Measurements from ENCODE around the gene PRMT5.

Gene PRMT5

GRCh38 chr14:22882529-22883172, 46.5 kb downstream of the PRMT5 start:
- TF ChIP-seq TAF1 (IDR thresholded peaks at IDR 0.05; ENCODE audit: borderline replicate concordance, insufficient read depth, low read length), result no peak
- TF ChIP-seq SIN3A (IDR thresholded peaks at IDR 0.05; ENCODE audit: borderline replicate concordance, insufficient read depth, low read length), result no peak
- no peak for TF ChIP-seq POLR2AphosphoS5 (IDR thresholded peaks at IDR 0.05; ENCODE audit: low read depth, low read length)
- no peak for TF ChIP-seq REST (IDR thresholded peaks at IDR 0.05; ENCODE audit: insufficient read depth in 1 of 2, low read depth in 2 of 2, low read length in 2 of 2)
- TF ChIP-seq FOXP2 (optimal IDR thresholded peaks at IDR 0.05; ENCODE audit: borderline replicate concordance, extremely low read depth, extremely low read length, insufficient read depth), result no peak

DNA sequence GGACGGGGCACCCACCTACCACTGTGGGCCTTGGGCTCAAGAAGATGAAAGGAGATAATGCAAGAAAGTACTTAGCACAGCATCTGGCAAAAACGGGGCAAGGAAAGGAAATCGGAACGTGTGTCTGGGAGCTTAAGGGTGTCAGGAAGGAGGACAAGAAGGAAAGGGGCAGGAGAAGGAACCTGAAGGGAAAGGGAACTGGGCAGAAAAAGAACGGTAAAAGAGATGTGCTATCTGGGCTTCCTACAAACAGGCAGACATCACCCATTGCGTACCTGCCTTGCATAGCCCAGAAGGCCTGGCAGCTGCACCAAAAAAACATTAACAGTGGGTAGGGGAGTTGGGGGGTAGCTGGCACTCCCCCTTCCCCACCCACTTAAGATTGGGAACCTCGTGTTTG, 47.1 kb downstream of the PRMT5 start:
- no peak for TF ChIP-seq TAF1 (IDR thresholded peaks at IDR 0.05; ENCODE audit: borderline replicate concordance, insufficient read depth, low read length)

GRCh38 chr14:22878271-22879246, 50.6 kb downstream of the PRMT5 start:
- TF ChIP-seq SIN3A (IDR thresholded peaks at IDR 0.05; ENCODE audit: borderline replicate concordance, insufficient read depth, low read length), result no peak
- no peak for TF ChIP-seq REST (IDR thresholded peaks at IDR 0.05; ENCODE audit: insufficient read depth in 1 of 2, low read depth in 2 of 2, low read length in 2 of 2)
- TF ChIP-seq POLR2AphosphoS5 (IDR thresholded peaks at IDR 0.05; ENCODE audit: low read depth, low read length), result no peak

GRCh38 chr14:22877000-22877501, 52.1 kb downstream of the PRMT5 start:
- no peak for TF ChIP-seq SIN3A (IDR thresholded peaks at IDR 0.05; ENCODE audit: borderline replicate concordance, insufficient read depth, low read length)
- TF ChIP-seq REST (IDR thresholded peaks at IDR 0.05; ENCODE audit: insufficient read depth in 1 of 2, low read depth in 2 of 2, low read length in 2 of 2), result no peak
- no peak for TF ChIP-seq TAF1 (IDR thresholded peaks at IDR 0.05; ENCODE audit: borderline replicate concordance, insufficient read depth, low read length)
- no peak for TF ChIP-seq POLR2AphosphoS5 (IDR thresholded peaks at IDR 0.05; ENCODE audit: low read depth, low read length)
- no peak for TF ChIP-seq FOXP2 (optimal IDR thresholded peaks at IDR 0.05; ENCODE audit: borderline replicate concordance, extremely low read depth, extremely low read length, insufficient read depth)

- no peak for TF ChIP-seq POLR2AphosphoS5 (IDR thresholded peaks at IDR 0.05; ENCODE audit: low read depth, low read length)
- no peak for TF ChIP-seq TAF1 (IDR thresholded peaks at IDR 0.05; ENCODE audit: borderline replicate concordance, insufficient read depth, low read length)
- no peak for TF ChIP-seq SIN3A (IDR thresholded peaks at IDR 0.05; ENCODE audit: borderline replicate concordance, insufficient read depth, low read length)
- no peak for TF ChIP-seq FOXP2 (optimal IDR thresholded peaks at IDR 0.05; ENCODE audit: borderline replicate concordance, extremely low read depth, extremely low read length, insufficient read depth)
Measured at GRCh38 chr14:22875748-22876319, 53.3 kb downstream of the PRMT5 start.
